ENCODE data around the gene NPY1R.

DNA sequence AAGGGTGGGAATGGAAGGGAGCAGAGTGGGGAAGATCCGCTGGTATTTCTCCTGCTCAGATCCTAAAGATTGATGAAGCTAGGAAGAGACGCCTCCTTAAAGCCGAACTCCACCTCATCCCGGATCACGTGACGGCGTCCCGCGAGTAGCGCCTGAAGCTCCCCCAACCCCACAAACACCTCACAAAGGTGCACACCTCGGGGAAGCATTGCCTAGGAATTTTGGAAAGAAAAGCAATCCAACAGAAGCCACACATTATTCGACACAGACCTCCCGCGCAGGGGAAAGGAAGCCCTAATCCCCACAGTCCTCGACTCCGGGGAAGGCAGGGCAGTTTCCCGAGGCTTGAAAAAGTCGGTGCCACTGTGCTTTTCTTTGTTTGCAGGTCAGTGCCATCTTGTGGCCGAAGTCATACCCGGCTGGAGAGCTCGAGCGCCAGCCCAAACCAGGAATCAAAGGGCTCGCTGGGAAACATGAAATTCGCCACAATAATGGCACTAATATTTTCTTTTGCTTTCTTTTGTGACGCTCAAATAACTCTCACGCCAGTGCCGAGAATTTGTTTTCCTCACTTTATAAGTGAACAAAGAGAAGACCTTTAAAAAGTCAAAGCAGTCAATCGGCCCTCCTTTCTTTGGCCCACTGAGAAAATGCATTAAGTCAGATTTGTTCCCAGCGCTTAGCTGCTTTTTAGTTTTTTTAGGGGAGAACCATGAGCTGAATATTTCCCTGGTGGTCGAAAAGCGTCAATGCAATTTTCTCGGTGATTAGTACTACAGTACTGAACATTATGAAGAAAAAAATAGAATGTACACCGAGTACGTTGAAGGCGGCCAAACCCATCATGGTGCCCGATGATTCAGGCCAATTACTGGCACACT lies at the start of gene NPY1R:
- no peak for TF ChIP-seq POLR2A (IDR thresholded peaks at IDR 0.05)
- TF ChIP-seq, protein P1, sequence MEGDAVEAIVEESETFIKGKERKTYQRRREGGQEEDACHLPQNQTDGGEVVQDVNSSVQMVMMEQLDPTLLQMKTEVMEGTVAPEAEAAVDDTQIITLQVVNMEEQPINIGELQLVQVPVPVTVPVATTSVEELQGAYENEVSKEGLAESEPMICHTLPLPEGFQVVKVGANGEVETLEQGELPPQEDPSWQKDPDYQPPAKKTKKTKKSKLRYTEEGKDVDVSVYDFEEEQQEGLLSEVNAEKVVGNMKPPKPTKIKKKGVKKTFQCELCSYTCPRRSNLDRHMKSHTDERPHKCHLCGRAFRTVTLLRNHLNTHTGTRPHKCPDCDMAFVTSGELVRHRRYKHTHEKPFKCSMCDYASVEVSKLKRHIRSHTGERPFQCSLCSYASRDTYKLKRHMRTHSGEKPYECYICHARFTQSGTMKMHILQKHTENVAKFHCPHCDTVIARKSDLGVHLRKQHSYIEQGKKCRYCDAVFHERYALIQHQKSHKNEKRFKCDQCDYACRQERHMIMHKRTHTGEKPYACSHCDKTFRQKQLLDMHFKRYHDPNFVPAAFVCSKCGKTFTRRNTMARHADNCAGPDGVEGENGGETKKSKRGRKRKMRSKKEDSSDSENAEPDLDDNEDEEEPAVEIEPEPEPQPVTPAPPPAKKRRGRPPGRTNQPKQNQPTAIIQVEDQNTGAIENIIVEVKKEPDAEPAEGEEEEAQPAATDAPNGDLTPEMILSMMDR (IDR thresholded peaks at IDR 0.05): no peak
- TF ChIP-seq EP300 (IDR thresholded peaks at IDR 0.05): no peak

Data from ovary (tissue), 3 donors.